Calu3 (cell line): ENCODE measurements around the gene BDH1. TPM values are rescaled to one million over a fixed set of nuclear protein-coding genes. Genes with fewer than 3 reads are reported as not detected.

Source experiments
- BruUV-seq: library from RNA; stranded (reverse); fragments of 400-500 nt; replicated peaks from 2 replicates; lab custom pipeline; 2021; lab: Mats Ljungman, UMichigan
- CTCF ChIA-PET: fragments of 300-600 bp; sonication (Branson Sonifier 250); formaldehyde crosslinking; loops from one replicate; lab custom pipeline; 2022; ENCODE audit warnings: antibody characterized with exemption; lab: Charles Lee
- DNase-seq: peaks from one replicate; pipeline ENCODE4 v3.0.0; 2022
- H3K27ac Mint-ChIP-seq: one replicate; pipeline ENCODE4 v1.8.0; 2022; ENCODE audit warnings: mixed read lengths; ENCODE audit not compliant: unreplicated experiment
- H3K27me3 Mint-ChIP-seq: one replicate; pipeline ENCODE4 v1.8.0; 2022; ENCODE audit warnings: mixed read lengths; ENCODE audit not compliant: unreplicated experiment
- H3K36me3 Mint-ChIP-seq: one replicate; pipeline ENCODE4 v1.8.0; 2022; ENCODE audit warnings: mild to moderate bottlenecking, moderate library complexity, mixed read lengths; ENCODE audit not compliant: insufficient read depth, unreplicated experiment
- H3K4me1 Mint-ChIP-seq: one replicate; pipeline ENCODE4 v1.8.0; 2022; ENCODE audit warnings: mild to moderate bottlenecking, low read depth, mixed read lengths; ENCODE audit not compliant: unreplicated experiment
- H3K4me3 Mint-ChIP-seq: one replicate; pipeline ENCODE4 v1.8.0; 2022; ENCODE audit warnings: mild to moderate bottlenecking, low read depth, moderate library complexity, mixed read lengths; ENCODE audit not compliant: unreplicated experiment
- H3K9me3 Mint-ChIP-seq: one replicate; pipeline ENCODE4 v1.8.0; 2022; ENCODE audit warnings: low read depth, mixed read lengths; ENCODE audit not compliant: unreplicated experiment
- CTCF ChIP-seq: fragments of 200-600 bp; IDR thresholded peaks from one replicate; pipeline ENCODE4 v1.8.0; 2022; ENCODE audit warnings: antibody characterized with exemption; ENCODE audit not compliant: unreplicated experiment
- intact Hi-C: fragments of 100-400 bp; cut with micrococcal nuclease; formaldehyde crosslinking; loops from one replicate; pipeline ENCODE4 v1.10.0; 2022; ENCODE audit not compliant: unreplicated experiment
- total RNA-seq: library from RNA; stranded (reverse); gene quantifications from 2 replicates; pipeline ENCODE4 v1.2.3, GENCODE V29; 2022

BDH1 gene
- total RNA-seq, 1 experiment from 2014 or later, result 49.0 TPM

DNA sequence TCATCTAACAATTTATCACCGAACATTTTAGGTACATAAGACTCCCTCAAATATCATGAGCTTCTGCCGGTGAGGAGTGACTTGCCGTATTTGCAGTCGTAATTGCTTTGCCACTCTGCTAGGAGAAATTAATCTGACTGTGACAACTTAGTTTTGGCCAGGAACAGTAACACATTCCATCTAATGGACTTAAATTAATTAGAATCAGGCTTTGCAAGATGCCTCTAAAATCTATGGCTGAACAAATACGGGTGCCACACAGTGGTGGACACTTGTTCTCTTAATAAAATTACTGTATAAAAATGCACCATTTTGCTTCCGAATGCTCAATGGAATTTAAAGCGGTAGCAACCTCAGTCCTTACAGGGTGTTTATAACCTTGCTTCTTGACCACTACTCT, 27.6 kb upstream of the BDH1 start:
- no peaks in the 10 kb centered on the region for H3K27me3 Mint-ChIP-seq
- CTCF ChIA-PET, result interaction anchor here (0.7 kb wide), 1 partner anchor 16 kb away, joined by 3 read pairs; no protein-coding TSS in a partner anchor
- no TSS peak for BruUV-seq
- no peaks in the 10 kb centered on the region for H3K4me1 Mint-ChIP-seq
- peaks cover 9% of the 10 kb centered on the region for H3K9me3 Mint-ChIP-seq
- intact Hi-C loops, result no loop called here
- H3K27ac Mint-ChIP-seq, result no peak overlapping the region
- TF ChIP-seq CTCF, result no peak
- DNase-seq, result no peak
- H3K4me3 Mint-ChIP-seq, result no peak overlapping the region
- H3K36me3 Mint-ChIP-seq, result no peaks in the 10 kb centered on the region

GRCh38 chr3:197580253-197580691, 24.5 kb upstream of the BDH1 start:
- intact Hi-C loops, result no loop called here
- no peaks in the 10 kb centered on the region for H3K4me1 Mint-ChIP-seq

GRCh38 chr3:197578376-197578775, 22.6 kb upstream of the BDH1 start:
- H3K4me3 Mint-ChIP-seq, result no peak overlapping the region
- H3K36me3 Mint-ChIP-seq, result no peaks in the 10 kb centered on the region
- DNase-seq, result no peak
- CTCF ChIA-PET, result interaction anchor here (0.5 kb wide), 1 partner anchor 608 kb away, joined by 3 read pairs; no protein-coding TSS in a partner anchor
- no TSS peak for BruUV-seq
- peaks cover 9% of the 10 kb centered on the region for H3K9me3 Mint-ChIP-seq
- no peak overlapping the region for H3K27ac Mint-ChIP-seq
- no peak for TF ChIP-seq CTCF
- no peaks in the 10 kb centered on the region for H3K4me1 Mint-ChIP-seq
- H3K27me3 Mint-ChIP-seq, result peaks cover 20% of the 10 kb centered on the region
- intact Hi-C loops, result no loop called here

More at GRCh38 chr3:197580253-197580691, 24.5 kb upstream of the BDH1 start:
- peaks cover 1% of the 10 kb centered on the region for H3K27me3 Mint-ChIP-seq
- H3K27ac Mint-ChIP-seq, result no peak overlapping the region
- DNase-seq, result no peak
- TF ChIP-seq CTCF, result no peak
- H3K4me3 Mint-ChIP-seq, result no peak overlapping the region
- BruUV-seq, result no TSS peak
- peaks cover 9% of the 10 kb centered on the region for H3K9me3 Mint-ChIP-seq
- CTCF ChIA-PET, result no interaction called here
- H3K36me3 Mint-ChIP-seq, result no peaks in the 10 kb centered on the region

DNA sequence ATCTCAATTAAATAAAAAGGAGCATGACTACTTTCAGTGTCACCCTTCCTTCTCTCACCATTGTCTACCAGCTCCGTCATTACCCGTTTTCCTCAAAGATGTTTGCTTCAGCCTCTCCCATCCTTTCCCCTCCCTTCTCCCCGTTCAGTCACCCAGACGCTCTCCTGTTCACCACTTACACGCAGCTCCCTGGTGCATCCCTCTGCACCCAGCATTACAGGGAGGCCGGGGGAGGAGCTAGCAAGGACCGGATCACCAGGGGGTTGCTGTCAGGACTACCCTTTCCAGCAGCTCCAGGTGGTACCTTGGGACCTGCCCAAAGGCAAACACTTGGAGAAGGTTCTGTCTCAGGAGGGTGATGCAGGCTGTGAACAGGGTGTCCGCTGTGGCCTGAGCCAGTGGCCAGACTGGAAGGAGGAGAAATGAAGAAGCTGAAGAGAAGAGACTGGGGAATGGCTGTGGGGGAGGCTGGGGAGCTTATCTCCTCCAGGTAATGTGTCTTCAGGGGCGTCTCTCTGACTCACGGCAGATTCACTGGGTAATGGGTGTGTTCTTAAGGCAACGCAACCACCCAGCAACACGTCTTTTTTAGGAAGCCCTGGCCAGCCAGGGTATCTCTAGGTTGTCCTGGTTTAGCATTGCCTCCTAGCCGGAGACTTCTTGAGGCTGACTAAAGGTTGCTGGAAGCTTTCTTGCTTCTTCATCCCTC, 21.8 kb upstream of the BDH1 start:
- DNase-seq, result no peak
- BruUV-seq, result no TSS peak
- intact Hi-C loops, result no loop called here
- no peak for TF ChIP-seq CTCF
- peaks cover 9% of the 10 kb centered on the region for H3K9me3 Mint-ChIP-seq
- no peak overlapping the region for H3K4me3 Mint-ChIP-seq
- no peak overlapping the region for H3K27ac Mint-ChIP-seq
- no peaks in the 10 kb centered on the region for H3K4me1 Mint-ChIP-seq
- peaks cover 25% of the 10 kb centered on the region for H3K27me3 Mint-ChIP-seq
- CTCF ChIA-PET, result no interaction called here
- no peaks in the 10 kb centered on the region for H3K36me3 Mint-ChIP-seq
